ENCODE results near the gene SNRPD2.

The SNRPD2 gene

DNA sequence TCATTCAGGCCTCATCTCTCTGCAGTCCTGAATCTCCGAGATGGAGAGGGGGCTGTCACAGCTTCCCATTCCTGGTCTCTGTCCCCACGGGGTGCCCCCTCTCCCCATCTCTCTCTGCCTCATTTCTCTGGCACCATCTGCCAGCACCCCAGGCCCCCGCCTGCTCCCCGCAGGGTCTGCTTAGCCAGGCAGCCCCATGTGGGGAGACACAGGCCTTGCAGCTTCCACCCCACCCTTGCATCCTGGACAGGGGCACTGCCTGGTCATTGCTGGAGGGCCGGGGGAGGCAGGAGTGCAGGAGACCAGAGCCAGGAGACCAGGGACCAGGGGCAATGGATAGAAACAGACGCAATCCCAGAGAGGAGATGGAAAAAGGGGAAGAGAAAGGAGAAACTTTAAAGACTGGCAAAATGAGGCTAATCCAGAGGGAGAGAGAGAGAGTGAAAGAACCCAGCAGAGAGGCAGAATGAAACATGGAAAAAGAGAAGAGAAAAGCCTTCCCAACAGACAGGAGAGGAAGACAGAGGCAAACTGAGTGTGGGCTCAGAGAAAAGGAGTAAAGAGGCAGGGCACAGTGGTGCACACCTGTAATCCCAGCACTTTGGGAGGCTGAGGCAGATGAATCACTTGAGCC, 32.5 kb downstream of the SNRPD2 start:
- in situ Hi-C loops (cut with MboI; ENCODE audit: low sequenced_read_pairs), result no loop called here

DNA sequence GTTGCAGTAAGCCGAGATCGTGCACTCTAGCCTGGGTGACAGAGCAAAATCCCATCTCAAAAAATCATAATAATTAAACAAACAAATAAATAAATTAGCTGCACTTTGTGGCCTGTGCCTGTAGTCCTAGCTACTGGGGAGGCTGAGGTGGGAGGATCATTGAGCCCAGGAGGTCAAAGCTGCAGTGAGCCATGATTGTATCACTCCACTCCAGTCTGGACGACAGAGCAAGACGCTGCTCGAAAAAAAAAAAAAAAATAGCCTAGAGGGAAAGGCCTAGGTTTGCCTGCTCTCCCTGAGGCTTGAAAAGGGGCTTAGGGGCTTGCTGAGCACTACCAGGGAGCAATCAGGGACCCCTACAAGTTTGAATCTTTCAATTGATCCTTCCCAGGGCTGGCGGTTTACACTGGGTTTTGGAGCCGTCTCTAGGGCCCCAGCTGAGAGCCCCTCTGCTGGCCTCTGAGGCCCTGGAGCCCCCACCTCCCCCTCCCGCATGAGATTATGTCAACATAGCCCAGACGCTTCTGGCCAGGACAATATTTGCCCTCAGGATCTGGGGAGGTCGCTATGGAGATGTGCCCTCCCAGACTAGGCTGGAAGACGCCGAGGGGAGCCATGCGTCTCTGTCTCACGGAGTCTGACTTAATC, 34.1 kb downstream of the SNRPD2 start:
- in situ Hi-C loops (cut with MboI; ENCODE audit: low sequenced_read_pairs), result no loop called here

DNA sequence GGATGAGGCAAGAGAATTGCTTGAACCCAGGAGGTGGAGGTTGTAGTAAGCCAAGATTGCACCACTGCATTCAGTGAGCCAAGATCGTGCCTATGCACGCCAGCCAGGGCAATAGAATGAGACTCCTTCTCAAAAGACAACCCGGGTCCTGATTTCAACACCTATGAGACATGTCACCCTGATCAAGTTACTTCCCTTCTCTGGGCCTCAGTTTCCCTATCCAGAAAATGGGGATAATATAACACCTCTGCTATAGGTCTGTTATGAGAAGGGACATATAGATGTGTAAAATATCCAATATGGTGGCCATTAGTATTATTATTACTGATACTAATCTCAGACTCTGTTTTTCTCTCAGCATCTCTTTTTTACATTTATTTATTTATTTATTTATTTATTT, 36.7 kb downstream of the SNRPD2 start:
- in situ Hi-C loops (cut with MboI; ENCODE audit: low sequenced_read_pairs), result no loop called here

DNA sequence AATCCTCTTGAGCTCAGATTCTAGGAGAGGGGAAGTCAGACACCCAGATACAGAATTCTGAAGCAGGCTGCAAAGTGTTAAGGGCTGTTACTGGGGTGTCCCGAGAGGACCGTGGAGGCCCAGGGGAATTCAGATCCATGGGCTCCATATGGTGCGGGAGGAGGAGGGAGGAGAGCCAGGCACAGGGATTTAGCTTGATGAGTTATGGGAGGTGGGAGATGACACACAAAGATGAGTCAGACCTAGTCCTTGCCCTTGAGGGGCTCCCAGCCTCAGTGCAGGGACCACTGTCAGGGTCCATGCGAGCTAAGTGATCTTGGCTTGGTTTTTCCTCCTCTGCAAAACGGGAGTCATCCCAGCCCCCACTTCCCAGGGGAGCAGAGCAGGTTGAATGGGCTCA, 38.1 kb downstream of the SNRPD2 start:
- in situ Hi-C loops (cut with MboI; ENCODE audit: low sequenced_read_pairs), result no loop called here

DNA sequence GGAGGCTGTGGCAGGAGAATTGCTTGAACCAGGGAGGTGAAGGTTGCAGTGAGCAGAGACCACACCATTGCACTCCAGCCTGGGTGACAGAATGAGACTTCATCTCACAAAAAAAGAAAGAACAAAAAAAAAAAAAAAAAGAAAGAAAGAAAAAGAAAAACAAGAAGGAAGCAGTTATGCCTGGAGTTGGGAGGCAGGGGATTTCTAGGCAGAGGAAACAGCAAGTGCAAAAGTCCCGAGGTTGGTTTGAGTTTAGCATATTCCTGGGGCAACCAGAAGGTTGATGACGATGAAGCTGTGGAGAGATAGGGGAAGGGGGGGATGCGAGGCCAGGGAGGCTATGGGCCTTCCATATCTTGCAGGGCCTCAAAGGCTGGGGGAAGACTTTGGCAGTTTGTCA, 41.0 kb downstream of the SNRPD2 start:
- in situ Hi-C loops (cut with MboI; ENCODE audit: low sequenced_read_pairs), result no loop called here

DNA sequence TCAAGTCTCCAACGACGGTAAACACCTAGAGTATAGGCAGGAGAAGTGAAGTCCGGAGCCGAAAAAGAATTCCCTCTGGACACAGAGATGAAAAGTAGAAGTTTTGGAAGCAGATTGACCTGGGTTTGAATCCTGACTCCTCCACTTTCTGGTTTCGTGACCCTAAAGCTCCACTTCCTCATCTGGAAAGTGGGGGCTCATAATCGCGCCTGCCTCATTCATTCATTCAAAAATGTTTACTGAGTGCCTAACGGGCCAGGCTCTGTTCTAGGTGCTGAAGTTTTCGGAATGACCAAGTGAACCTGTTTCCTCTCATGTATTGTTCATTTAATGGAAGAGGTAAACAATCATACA, 45.4 kb downstream of the SNRPD2 start:
- in situ Hi-C loops (cut with MboI; ENCODE audit: low sequenced_read_pairs), result no loop called here

DNA sequence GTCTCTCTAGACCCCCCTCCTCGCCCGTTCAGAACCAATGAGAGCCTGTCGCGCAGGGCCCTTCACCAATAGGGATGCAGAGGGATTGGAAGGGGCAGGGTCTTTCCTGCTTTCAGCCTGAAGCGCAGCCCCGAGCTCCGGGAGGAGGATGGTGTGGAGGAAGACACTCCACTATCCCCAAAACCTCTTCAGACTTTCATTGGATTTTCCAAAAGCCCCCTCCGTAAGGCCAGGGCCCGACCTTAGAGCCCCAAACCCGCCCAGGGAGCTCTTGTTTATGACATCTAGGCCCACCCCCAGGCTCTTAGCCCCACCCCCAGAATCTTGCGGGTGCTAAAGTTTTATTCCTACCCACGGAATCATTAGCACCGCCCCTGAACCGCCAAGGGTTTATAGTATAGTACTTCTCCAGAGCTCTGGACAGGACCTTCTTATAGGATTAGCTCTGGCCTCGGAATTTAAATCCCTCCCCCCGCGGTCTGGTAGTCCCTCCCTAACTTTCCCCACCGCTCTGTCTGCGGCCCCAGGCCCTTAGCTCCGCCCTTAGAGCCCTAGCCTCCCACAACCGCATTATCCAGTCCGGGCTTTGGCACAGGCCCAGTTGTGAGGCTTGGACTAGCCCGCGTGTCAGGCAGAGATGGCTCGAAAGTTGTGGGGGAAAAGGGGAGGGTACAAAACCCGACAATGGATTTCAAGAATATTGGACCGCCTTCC, 46.0 kb downstream of the SNRPD2 start:
- in situ Hi-C loops (cut with MboI; ENCODE audit: low sequenced_read_pairs), result no loop called here

DNA sequence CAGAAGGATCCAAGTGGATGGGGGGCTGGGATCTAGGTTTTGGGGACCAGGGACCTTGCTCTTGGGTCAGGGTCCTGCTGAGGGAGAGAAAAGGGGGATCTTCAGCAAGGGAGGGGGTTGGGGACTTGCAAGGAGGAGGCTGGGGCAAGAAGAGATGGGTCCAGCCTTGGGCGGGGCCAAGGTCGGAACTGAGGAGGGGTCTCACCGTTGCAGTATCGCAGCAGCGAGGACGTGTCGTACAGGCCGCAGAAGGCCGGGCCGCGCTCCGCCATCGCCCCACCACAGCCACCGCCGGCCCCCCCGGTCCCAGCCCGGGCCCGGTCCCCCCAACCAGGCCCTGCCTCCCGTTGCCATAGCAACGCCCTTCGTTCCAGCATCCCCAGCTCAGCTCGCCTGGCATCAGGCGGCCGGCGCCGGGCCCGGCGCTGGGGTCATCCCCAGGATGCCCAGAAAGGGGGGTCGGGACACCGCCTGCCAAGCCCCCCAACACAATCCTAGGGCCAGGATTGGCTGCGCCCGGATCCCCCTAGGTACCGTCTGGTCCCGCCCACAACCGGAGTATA, 46.6 kb downstream of the SNRPD2 start:
- in situ Hi-C loops (cut with MboI; ENCODE audit: low sequenced_read_pairs), result no loop called here

DNA sequence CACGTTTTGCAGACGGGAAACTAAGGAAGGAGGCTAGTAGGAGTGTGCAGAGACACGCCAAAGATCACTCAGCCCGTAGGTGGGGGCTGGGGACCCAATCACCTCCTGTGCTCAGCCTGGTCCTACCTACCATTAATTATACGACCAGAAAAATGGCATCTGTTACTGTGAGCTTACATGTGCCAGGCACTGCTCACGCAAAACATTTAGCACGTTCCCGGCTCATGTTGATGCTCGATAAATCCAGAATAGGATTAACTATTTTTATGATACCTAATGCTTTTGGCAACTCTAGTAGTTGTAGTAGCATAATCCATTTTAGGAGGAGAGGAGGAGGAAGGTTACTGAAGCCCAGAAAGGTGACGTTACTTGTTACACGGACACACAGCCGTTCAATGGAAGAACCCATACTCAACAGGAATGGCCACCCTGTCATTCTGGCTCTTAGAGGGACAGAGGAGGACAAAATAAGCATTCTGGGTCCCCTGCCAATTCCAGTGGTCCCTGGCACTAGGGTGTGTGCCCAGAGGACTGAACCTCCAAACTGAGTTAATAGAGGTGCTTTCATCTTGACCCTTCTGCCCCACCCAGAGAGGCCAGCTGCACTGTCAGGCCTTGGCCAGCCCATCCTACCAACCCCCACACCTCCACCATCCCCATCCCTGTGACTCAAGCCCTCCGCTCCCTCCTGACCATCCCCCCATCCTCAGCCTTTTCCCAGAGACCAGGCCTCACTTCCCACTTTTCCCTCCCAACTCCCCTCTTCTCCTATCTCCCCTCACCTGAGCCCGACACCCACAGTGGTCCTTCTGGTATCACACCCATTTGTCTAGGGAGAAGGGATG, 47.6 kb downstream of the SNRPD2 start:
- in situ Hi-C loops (cut with MboI; ENCODE audit: low sequenced_read_pairs), result no loop called here

DNA sequence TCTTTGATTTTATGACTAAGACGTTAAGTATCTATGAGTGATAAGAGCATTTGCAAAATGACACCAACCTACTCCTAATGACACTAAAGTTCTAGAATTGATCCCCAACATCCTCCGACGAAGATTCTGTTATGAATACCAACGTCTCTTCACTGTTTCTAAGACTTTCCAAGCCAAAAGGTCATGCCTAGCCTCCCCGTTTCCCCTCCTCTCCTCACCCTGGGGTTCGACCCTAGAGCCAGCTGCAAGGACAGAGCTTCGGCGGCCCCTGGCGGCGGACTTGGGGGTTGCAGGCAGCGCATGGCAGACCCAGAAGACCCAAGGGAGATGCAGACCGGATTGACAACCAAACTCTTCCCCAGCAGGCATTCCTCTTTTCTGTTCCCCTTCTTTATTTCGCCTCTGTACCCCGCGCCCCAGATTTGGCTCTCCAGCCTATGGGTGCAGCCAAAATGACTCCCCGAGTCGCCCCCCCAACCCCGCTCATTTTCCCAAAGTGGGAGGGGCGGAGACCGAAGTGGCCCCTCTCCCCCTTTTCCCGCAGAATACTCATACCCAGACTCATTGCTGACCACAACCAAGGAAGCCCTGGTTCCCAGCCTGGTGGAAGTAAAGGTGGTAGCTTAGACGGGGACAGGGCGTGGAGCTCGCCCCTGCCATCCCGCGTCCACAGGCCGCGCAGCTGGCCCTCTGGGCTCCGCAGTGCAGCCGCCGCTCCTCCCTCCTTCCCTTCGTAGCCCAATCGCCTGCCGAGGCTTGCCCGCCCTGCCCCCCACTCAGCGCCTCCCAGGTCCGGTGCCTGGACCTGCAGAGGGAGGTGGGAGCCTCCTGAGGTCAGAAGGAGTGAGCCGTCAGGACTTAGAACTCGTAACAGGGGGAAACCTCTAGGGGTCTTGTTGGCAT, 48.5 kb downstream of the SNRPD2 start:
- in situ Hi-C loops (cut with MboI; ENCODE audit: low sequenced_read_pairs), result no loop called here

DNA sequence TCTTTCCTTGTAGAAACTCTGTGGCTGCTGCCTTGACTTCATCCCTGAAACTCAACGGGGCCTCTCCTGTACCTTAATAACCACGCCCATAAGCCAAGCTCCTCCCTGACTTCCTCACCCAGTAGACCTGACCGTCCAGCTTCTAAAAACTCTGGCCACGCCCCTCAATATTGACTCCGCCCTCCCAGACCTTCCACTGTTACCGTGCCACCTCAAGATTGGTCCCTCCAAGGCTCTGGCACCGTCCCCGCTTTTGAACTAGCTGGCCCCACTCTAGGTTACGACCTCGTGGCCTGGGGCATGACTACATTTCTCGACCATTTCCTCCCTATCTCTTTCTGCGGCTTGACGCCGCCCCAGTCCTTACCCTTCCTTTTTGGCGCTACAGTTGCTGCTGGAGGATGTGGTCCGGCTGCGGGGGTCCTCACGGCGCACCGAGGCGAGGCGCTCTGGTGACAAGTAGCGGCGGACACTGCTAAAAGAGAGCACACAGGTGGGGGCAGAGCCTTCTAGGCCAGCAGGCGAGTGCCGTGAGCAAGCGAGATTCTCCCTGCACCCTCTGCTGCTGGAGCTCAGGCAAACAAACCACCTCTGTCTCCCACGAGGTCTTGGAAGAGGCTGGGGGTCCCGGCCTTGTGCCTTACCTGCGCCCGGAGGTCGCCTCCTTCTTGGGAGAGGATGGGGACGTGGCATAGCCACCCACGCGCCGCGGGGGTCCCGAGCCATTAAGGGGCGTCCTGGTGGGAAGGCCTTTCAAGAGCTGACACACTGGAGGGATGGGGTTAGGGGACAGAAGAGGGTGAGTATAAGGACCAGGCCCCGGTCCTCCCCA, 50.3 kb downstream of the SNRPD2 start:
- in situ Hi-C loops (cut with MboI; ENCODE audit: low sequenced_read_pairs), result no loop called here

DNA sequence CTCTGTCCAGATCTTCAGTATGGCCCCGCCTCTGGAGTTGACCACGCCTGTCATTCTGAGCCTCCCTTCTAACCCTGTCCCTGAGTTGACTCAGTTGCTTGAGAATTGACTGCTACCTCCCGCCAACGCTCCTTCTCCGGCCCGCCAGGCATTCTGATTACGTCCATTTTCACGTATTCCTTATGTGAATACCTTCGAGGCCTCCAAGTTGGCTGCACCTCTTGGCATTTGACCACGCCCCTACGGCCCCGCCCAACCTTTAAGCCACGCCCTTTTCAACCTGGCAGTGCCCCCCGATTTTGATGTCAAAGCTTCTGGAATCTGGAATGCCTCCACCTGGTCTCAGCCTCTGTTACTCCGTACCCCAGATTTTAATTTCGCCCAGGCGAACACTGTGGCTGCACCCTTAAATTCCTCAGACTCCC, 50.9 kb downstream of the SNRPD2 start:
- in situ Hi-C loops (cut with MboI; ENCODE audit: low sequenced_read_pairs), result no loop called here

DNA sequence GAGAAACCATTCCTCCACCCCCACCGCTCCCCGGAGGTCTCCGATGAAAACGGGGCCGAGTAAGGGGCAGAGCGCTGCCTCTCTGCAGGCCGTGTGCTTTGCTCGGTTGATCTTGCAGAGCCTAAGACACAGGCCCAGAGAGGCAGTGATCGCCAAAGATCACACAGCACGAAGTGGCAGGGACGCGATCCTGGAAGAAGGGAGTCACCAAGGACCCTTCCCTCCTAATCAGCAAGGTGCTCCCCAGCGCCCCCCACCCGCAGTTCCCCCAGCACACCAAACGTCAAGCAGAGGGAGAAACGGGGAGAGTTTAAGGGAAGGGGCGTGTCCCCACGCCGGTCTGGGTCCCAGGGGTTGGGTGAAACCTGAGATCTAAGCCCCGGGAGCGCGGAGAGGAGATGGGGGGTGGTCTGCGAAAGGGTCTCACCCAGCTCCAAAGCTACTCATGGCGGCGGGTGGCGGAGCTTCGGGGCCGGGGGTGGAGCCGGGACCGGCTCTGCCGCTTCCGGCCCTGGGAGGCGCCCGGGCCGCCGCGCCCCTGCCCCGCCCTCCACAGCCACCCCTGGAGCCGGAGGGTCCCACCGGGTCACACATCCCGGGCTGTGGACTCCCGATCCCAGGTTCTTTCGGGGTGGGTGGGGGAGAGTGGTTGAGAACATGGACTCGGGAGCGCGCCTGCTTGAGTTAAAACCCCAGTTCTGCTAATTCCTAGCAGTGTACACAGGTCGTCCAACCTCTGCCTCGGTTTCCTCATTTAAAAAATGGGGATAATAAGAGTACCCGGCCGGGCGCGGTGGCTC, 52.6 kb downstream of the SNRPD2 start, which contains the start of gene EML2:
TSS of gene EML2 (minus strand) at position 468 of the 800 bp plus-strand sequence. CDS start at position 447, 21 bp downstream.
- in situ Hi-C loops (cut with MboI; ENCODE audit: low sequenced_read_pairs), result no loop called here

DNA sequence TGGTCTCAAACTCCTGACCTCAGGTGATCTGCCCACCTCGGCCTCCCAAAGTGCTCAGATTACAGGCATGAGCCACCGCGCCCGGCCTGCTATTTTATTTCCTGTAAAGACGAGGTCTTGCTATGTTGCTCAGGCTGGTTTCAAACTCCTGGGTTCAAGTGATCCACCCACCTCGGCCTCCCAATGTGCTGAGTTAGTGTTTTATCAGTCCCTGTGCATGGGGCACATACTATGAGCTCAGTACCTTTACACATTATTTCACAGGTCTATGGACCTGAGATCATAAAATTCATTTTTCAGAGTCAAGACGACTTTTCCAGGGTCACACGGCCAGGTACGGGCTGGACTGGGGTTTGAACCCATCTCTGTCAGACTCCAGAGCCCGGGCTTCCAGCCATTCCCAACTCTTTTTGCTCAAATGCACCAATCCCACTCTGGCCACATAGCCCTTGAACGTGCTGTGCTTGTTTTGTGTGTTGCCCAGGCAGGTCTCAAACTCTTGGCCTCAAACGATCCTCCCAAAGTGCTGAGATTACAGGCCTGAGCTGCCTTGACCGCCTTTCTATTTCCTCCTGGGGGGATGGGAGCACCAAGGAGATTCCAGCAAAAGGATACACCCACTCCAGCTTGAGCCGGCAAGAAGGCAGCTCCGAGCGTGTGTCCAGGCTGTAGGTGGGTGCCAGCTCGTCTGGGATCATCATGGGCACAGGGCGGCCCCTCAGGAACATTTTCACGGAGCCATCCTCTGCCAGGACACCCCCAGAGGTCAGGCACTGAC, 53.7 kb downstream of the SNRPD2 start:
- in situ Hi-C loops (cut with MboI; ENCODE audit: low sequenced_read_pairs), result no loop called here
